Thyroid gland (tissue), 4 donors: ENCODE results near the gene OSBPL3.

Source experiments
- CTCF ChIP-seq, 6 experiments: fragments of 200-600 bp in 3 of 6; fragments of 450-650 bp in 3 of 6; sonication (generic) in 3 of 6; IDR thresholded peaks; one replicate each; pipeline ENCODE4 v1.5.1; 2016 to 2019; ENCODE audit warnings: antibody characterized with exemption in 6 of 6, mild to moderate bottlenecking in 2 of 6, inconsistent platforms in 1 of 6, moderate library complexity in 1 of 6
- POLR2A ChIP-seq, 2 donors: fragments of 450-650 bp; IDR thresholded peaks; one replicate each; pipeline ENCODE4 v1.6.1; 2017; ENCODE audit warnings: antibody characterized with exemption in 2 of 2, mild to moderate bottlenecking in 2 of 2, moderate library complexity in 1 of 2

GRCh38 chr7:24840563-24840962 lies 139.4 kb downstream of the OSBPL3 start:
- TF ChIP-seq CTCF (IDR thresholded peaks at IDR 0.05) (no peak), POLR2A (IDR thresholded peaks at IDR 0.05) (no peak)
